Measurements from ENCODE around the gene CA10.

The CA10 gene

DNA sequence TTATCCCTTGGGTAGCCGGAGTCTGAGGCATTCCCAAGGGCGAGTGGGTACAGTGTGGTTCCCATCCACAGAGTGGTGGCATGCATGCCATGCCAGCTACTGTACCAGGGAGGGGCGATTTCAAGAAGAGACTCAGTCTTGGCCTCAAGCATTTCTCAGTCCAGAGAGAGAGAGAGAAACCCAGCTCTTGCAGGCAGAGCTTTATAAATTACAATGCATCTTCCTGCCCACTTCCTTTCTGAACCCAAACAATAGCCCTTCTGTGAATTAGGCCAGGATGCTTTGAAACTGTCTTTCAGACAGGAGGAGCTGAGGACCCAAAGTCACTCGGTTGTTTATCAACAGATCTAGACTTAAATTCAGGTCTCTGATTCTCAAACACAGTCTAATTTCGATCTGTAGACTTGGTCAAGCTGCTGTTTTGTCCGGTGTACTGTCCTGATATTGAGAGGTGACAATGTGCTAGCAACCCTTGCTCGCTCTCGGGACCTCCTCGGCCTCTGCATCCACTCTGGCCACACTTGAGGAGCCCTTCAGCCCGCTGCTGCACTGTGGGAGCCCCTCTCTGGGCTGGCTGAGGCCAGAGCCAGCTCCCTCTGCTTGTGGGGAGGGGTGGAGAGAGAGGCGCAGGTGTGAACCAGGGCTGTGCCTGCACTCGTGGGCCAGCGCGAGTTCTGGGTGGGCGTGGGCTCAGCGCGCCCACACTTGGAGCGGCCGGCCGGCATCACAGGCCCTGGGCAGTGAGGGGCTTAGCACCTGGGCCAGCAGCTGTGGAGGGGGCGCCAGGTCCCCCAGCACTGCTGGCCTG is 490.2 kb downstream of the CA10 start:
- DNase-seq: no peak

DNA sequence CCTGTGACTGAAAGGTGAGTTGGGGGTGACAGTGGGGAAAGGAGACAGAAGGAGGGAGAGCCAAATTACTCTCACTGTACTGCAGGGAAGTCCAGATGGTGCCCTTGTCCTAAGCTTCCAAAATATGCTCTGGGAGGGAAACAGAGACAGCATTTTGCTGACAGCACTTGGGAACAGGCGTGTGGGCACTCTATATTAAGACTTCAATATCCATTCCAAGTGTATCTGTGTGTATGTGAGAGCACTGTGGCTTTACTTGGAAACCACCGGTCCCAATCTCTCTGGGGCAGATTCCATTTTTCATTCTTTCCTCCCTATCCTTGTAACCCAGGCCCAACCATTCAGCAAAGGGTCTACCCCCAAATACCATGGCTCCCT is 490.8 kb downstream of the CA10 start:
- DNase-seq: no peak

DNA sequence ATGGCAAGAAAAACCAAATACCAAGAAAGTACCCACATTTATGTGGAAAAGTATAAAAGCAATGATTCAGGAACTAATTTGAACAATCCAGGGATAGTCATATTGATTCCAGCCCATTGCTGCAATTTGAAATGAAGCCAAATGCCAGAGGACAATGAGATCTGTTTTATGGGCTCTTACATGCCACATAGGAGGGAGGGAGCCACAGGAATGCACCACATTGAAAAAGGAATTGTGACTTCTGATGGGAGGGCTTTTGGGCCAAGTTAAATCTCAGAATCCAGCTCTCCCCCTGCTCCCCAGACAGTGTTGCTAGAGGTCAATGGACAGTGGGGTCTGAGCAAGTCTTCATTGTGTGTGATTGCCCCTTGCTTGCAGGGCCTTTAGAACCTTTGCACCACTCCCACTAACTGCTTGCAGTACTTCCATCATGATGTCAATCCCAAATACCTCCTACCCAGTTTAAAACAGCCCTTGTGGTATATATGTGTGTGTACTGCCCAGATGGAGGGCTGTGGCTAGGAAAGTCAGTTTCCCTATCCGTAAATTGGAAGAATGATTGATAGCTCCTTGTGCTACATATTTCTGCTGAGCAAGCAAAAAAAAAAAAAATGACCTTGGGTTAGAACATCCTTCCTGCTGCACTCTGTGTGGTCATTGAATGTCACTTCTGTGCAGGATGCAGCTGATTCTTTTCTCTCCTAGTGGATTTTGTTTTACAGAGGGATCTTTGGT is 491.4 kb downstream of the CA10 start:
- no peak for DNase-seq

- DNase-seq: no peak
These were observed 496.1 kb downstream of the CA10 start for GRCh38 chr17:51662204-51663056.

GRCh38 chr17:51661403-51661802 is 497.1 kb downstream of the CA10 start:
- no peak for DNase-seq

GRCh38 chr17:51660266-51660665 is 498.2 kb downstream of the CA10 start:
- no peak for DNase-seq

DNA sequence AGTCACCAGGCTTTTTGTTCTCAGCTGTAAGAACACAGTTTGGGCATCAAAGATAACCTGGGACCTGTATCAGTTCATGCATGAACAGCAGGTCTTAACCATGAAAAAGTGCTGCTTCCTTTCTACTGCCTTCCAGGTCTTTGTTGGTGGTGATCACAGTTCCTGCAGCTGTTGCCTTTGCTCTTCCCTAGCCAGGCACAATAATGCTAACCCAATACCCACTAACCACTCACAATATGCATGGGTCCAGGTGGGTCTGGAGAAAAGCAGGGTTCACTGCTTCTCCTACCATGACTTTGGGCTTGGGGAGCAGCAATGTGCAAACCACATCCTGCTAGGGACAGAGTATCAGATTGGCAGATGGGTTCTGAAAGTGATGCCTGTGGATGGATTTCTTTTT is 501.3 kb downstream of the CA10 start:
- no peak for DNase-seq

- peak; percentile 91 for DNase-seq
These were observed 504.6 kb downstream of the CA10 start for GRCh38 chr17:51653878-51654277.

GRCh38 chr17:51652529-51652928 is 506.0 kb downstream of the CA10 start:
- DNase-seq: no peak

- no peak for DNase-seq
These were observed 506.8 kb downstream of the CA10 start for GRCh38 chr17:51651513-51652298.

- DNase-seq: no peak
These were observed 507.7 kb downstream of the CA10 start for GRCh38 chr17:51650772-51651171.

GRCh38 chr17:51650202-51650601 is 508.3 kb downstream of the CA10 start:
- peak; percentile 78 for DNase-seq

- no peak for DNase-seq
These were observed 510.7 kb downstream of the CA10 start for GRCh38 chr17:51647826-51648225.

DNA sequence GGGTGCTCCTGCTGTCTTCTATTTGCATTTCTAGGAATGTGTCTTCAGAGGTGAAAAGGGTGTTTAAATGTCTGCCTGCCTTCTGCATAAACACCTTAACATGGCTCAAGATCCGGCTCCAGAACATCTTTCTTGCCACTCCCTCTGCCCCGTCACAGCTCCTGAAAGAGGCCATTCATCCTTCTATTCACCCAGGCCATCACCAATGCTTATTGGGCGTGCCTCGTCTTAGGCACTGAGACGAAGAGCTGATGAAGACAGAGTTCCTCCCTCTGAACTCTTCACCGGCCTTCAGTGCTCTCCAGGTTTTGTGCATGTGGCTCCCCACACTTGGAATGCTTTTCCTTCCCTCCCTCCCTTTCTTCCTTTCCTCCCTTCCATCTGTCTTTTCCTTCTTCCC is 511.4 kb downstream of the CA10 start:
- no peak for DNase-seq

DNA sequence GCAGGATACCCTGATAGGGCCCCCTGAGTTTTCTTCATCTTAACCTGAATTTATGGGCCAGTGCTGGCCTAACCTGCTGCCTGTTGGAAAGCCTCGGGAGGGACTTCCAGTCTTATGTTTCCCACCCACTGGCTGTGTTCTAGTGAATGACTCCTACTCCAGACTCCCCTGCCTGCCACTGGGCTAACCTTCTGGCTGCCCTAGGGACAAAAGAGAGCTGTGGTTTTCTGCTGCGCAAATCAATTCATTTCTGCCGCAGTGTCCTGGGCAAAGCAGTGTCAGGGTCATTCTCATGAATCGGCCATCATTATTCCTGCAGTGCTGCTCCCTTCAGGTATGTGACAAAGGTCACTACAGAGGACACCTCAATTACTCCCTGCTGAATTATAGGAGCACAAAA is 512.0 kb downstream of the CA10 start:
- no peak for DNase-seq

DNA sequence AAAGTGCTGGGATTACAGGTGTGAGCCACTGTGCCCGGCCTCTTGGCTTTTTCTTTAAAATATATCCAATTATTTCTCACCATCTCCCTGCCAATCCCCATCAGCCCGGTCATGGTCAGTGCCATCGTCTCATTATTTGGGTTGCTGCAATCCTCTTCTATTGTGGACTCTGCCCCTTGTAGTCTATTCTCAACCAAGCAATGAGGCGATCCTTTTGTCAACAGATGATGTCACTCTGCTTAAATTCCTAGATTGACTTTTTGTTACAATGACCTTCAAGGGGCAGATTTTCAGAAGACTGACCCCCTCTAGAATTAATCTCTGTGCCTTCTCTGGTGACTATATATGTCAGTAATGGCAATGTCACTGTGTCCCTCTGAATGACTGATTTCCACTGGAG is 513.5 kb downstream of the CA10 start:
- DNase-seq: no peak

GRCh38 chr17:51643702-51644490 is 514.6 kb downstream of the CA10 start:
- no peak for DNase-seq

DNA sequence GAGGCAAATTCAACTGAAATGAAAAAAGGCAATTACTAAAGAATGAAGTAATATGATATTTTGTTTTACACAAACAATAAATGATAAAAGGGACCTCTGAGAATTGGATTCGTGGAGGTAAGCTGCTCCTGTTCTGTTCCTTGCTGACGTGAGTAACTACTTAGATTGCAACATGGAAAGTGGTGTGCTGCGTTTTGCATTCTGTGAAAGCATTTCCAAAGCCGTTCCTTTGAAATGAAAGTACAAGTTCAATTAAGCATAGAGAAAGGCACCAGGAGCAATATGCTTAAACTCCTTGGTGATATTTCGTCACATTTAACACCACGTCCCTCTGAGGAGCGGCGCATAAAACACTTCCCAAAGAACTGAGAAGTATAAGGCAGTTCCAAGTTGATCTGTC is 516.5 kb downstream of the CA10 start:
- DNase-seq: no peak

GRCh38 chr17:51640108-51640622 is 518.3 kb downstream of the CA10 start:
- peak; percentile 38 for DNase-seq

- DNase-seq: no peak
These were observed 519.5 kb downstream of the CA10 start for GRCh38 chr17:51638971-51639370.

DNA sequence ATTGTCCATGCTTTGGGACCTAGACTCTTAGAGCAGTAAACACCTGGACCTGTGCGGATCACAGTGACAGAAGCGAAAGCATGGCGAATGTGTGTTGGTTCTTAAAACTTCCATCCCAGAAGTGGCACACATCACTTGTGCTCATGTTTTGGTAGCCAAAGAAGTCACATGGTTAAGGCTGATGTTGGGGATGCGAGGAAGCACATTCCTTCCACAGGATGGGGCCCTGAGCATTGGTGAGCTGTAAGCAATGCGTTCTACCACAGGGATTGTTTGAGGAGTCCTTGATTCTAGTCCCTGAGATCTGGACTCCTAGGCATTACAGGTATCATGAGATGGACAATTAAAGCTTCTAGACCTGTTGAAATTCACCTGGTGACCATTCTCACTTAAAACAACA is 522.2 kb downstream of the CA10 start:
- no peak for DNase-seq

Measured in NCI-H1694 (cell line).